ENCODE results near the gene ZGPAT. TPM values are rescaled to one million over a fixed set of nuclear protein-coding genes. Genes with fewer than 3 reads are reported as not detected.

Gene ZGPAT
- total RNA-seq, 1 experiment from 2014 or later: 27.2 TPM

DNA sequence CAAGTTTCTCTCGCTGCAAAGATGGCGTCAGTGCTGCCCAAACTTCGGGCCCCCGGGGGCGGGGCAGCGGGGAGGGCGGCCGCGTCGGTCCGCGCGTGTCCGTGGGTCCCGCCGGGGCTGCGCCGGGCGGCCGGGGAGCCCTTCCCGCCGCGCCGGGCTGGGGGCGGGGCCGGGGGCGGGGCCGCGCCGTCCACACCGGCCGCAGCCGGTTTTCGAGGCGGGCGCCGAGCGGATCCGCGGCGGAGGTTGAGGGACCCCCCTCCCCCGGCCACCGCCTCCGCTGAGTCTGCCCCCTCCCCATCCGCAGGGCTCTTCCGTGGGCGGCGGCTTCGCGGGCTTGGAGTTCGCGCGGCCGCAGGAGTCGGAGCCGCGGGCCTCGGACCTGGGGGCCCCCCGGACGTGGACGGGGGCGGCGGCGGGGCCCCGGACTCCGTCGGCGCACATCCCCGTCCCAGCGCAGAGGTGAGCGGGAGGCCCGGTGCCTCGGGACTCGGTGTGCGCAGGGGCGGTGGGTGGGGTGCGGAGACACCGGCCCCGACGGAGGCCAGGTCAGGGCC lies 32.3 kb downstream of the ZGPAT start:
- Histone ChIP-seq H3K4me2 (peak overlapping the region; percentile 72), H3K9me3 (ENCODE audit: insufficient read depth, low read depth) (no peaks in the 10 kb centered on the region), H3K79me2 (ENCODE audit: low read depth) (peaks cover 10% of the 10 kb centered on the region; the same call in 1 of the 2 replicates), H2AFZ (peak overlapping the region; percentile 46), H3F3A (ENCODE audit: insufficient read depth, low read depth) (peaks cover 44% of the 10 kb centered on the region), H3K27ac (0 out of 2 replicates have a peak overlapping the region, but pooled peaks have one; percentile 13), H3K4me3 (peak overlapping the region; percentile 44), H4K20me1 (ENCODE audit: insufficient read depth) (peaks cover 5% of the 10 kb centered on the region; the same call in 1 of the 2 replicates), H3K9me2 (ENCODE audit: insufficient read depth) (no peaks in the 10 kb centered on the region), H3K36me3 (ENCODE audit: low read depth) (no peaks in the 10 kb centered on the region), H3K27me3 (ENCODE audit: insufficient read depth, low read depth) (no peaks in the 10 kb centered on the region), H3K4me1 (replicated peaks; ENCODE audit: insufficient read depth) (peaks cover 9% of the 10 kb centered on the region)
- CTCF ChIA-PET: interaction anchor here (0.8 to 1.3 kb wide), 2 partner anchors 98 to 124 kb away, joined by 3 to 18 read pairs; no protein-coding TSS in a partner anchor
- intact Hi-C loops (cut with micrococcal nuclease; ENCODE audit: unreplicated experiment): loop anchor here (2.0 kb wide), 1 partner anchor 203 kb away; the partner anchor contains the start of gene PTK6
- no TSS peak for BruUV-seq (replicated peaks)
- POLR2A ChIA-PET (ENCODE audit: unreplicated experiment): interaction anchor here (0.5 to 1.0 kb wide), 3 partner anchors 98 to 219 kb away, joined by 3 to 5 read pairs (median 5); no protein-coding TSS in a partner anchor
- TF ChIP-seq, protein P1, sequence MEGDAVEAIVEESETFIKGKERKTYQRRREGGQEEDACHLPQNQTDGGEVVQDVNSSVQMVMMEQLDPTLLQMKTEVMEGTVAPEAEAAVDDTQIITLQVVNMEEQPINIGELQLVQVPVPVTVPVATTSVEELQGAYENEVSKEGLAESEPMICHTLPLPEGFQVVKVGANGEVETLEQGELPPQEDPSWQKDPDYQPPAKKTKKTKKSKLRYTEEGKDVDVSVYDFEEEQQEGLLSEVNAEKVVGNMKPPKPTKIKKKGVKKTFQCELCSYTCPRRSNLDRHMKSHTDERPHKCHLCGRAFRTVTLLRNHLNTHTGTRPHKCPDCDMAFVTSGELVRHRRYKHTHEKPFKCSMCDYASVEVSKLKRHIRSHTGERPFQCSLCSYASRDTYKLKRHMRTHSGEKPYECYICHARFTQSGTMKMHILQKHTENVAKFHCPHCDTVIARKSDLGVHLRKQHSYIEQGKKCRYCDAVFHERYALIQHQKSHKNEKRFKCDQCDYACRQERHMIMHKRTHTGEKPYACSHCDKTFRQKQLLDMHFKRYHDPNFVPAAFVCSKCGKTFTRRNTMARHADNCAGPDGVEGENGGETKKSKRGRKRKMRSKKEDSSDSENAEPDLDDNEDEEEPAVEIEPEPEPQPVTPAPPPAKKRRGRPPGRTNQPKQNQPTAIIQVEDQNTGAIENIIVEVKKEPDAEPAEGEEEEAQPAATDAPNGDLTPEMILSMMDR (conservative IDR thresholded peaks at IDR 0.05): no peak
- no peak for TF ChIP-seq EZH2 (IDR thresholded peaks at IDR 0.05; ENCODE audit: low read depth)
- peak in 1 of 2 experiments; percentile 55 for DNase-seq

DNA sequence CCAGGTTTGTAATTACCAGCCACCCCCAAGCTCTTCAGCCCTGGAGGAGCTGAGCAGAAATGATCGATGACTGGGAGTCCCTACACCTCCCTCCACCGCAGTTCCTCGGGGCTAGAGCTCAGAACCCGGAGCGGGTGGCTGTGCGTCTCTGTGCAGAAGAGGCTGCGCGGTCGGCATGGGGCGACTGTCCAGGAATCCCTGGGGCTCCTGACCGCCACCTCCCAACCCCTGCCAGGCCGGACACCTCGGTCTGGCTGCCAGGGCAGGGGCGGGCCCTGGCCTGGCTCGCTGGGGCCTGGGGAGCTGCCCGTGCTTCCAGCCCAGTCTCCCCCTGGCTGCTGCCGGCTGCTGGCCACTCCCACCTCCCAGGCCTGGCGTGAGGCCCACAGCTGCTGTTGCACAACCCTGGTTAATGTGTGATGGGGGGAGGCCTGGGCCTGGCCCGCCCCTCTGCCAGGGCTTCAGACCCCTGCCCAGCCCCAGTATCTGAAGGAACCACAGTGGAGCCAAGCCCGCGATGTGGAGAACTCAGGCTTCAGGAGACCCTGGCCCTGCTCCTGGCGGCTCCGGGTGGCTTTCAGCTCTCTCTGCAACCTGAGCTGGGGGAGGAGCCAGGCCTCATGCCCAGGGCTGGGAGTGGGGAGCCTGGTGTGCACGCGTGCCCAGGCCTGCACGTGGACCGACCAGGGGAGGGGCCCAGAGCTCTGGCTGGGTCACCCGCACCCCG lies 33.0 kb downstream of the ZGPAT start:
- POLR2A ChIA-PET (ENCODE audit: unreplicated experiment): interaction anchor here (0.5 to 1.0 kb wide), 6 partner anchors 33 to 646 kb away, joined by 3 to 5 read pairs (median 4); partner anchors contain the start of genes ARFRP1 and ZGPAT
- H3K27me3 ChIP-seq (ENCODE audit: insufficient read depth, low read depth): no peaks in the 10 kb centered on the region
- intact Hi-C loops (cut with micrococcal nuclease; ENCODE audit: unreplicated experiment): loop anchor here (1.0 to 2.0 kb wide), 2 partner anchors 125 to 204 kb away; partner anchors contain the start of genes PTK6 and TPD52L2
- TF ChIP-seq, protein P1 (conservative IDR thresholded peaks at IDR 0.05): no peak
- TF ChIP-seq EZH2 (IDR thresholded peaks at IDR 0.05; ENCODE audit: low read depth): no peak
- H3K4me3 ChIP-seq: peak overlapping the region; percentile 44
- peaks cover 9% of the 10 kb centered on the region for H3K4me1 ChIP-seq (replicated peaks; ENCODE audit: insufficient read depth)
- DNase-seq: peak; percentile 82 to 95
- H3K9me3 ChIP-seq (ENCODE audit: insufficient read depth, low read depth): no peaks in the 10 kb centered on the region
- H4K20me1 ChIP-seq (ENCODE audit: insufficient read depth): no peaks in the 10 kb centered on the region; the same call in 1 of the 2 replicates
- BruUV-seq (replicated peaks): TSS peak; percentile 44
- peaks cover 10% of the 10 kb centered on the region; the same call in 1 of the 2 replicates for H3K79me2 ChIP-seq (ENCODE audit: low read depth)
- H3K4me2 ChIP-seq: peak overlapping the region; percentile 72
- H2AFZ ChIP-seq: peak overlapping the region; percentile 46
- peaks cover 44% of the 10 kb centered on the region for H3F3A ChIP-seq (ENCODE audit: insufficient read depth, low read depth)
- 0 out of 2 replicates have a peak overlapping the region, but pooled peaks have one; percentile 13 for H3K27ac ChIP-seq
- no peaks in the 10 kb centered on the region for H3K9me2 ChIP-seq (ENCODE audit: insufficient read depth)
- no peaks in the 10 kb centered on the region for H3K36me3 ChIP-seq (ENCODE audit: low read depth)
- CTCF ChIA-PET: interaction anchor here (0.8 to 1.3 kb wide), 2 partner anchors 99 to 123 kb away, joined by 3 to 18 read pairs; no protein-coding TSS in a partner anchor

DNA sequence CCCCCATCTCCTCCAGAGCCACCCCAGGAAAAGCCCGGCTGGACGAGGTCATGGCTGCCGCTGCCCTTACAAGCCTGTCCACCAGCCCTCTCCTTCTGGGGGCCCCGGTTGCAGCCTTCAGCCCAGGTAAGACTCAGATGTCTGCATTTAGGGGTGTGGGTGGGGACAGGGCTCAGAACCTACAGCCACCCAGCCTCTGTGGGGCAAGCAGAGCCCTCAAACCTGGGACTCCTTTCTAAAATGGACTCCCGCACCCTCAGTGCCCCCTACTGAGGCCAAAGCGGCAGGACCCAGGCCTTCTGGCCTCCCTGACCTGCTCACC lies 33.5 kb downstream of the ZGPAT start:
- Histone ChIP-seq H3K27ac (no peak overlapping the region), H2AFZ (peak overlapping the region; percentile 46; the same call in 1 of the 2 replicates), H3K27me3 (ENCODE audit: insufficient read depth, low read depth) (no peaks in the 10 kb centered on the region), H4K20me1 (ENCODE audit: insufficient read depth) (no peaks in the 10 kb centered on the region; the same call in 1 of the 2 replicates), H3F3A (ENCODE audit: insufficient read depth, low read depth) (peaks cover 42% of the 10 kb centered on the region), H3K4me2 (peak overlapping the region; percentile 72), H3K9me3 (ENCODE audit: insufficient read depth, low read depth) (no peaks in the 10 kb centered on the region), H3K79me2 (ENCODE audit: low read depth) (peaks cover 10% of the 10 kb centered on the region; the same call in 1 of the 2 replicates), H3K9me2 (ENCODE audit: insufficient read depth) (no peaks in the 10 kb centered on the region), H3K4me3 (peak overlapping the region; percentile 44; the same call in 1 of the 2 replicates), H3K4me1 (replicated peaks; ENCODE audit: insufficient read depth) (peaks cover 9% of the 10 kb centered on the region), H3K36me3 (ENCODE audit: low read depth) (no peaks in the 10 kb centered on the region)
- intact Hi-C loops (cut with micrococcal nuclease; ENCODE audit: unreplicated experiment): loop anchor here (1.0 to 2.0 kb wide), 2 partner anchors 124 to 205 kb away; partner anchors contain the start of genes PTK6 and TPD52L2
- TF ChIP-seq EZH2 (IDR thresholded peaks at IDR 0.05; ENCODE audit: low read depth): no peak
- TF ChIP-seq, protein P1 (conservative IDR thresholded peaks at IDR 0.05): no peak
- no TSS peak for BruUV-seq (replicated peaks)
- POLR2A ChIA-PET (ENCODE audit: unreplicated experiment): interaction anchor here (0.6 to 1.0 kb wide), 4 partner anchors 33 to 647 kb away, joined by 3 to 5 read pairs (median 4); partner anchors contain the start of genes ARFRP1 and ZGPAT
- CTCF ChIA-PET: interaction anchor here (1.3 kb wide), 1 partner anchor 100 kb away, joined by 18 read pairs; no protein-coding TSS in a partner anchor
- no peak for DNase-seq
